K562 (cell line): Measurements from ENCODE around the gene CKLF. TPM values are rescaled to one million over a fixed set of nuclear protein-coding genes. Genes with fewer than 3 reads are reported as not detected.
A peak's percentile ranks its signal among the peaks of the same experiment; 100 is the strongest.

ENCODE experiments used
- ATAC-seq: fragments of 200-7000 bp; cut with Tn5 transposase; 3 replicates; pipeline ENCODE4 v1.9.1; 2020; ENCODE audit warnings: moderate library complexity
- BruUV-seq: library from RNA; stranded (reverse); fragments of 400-500 nt; replicated peaks from 2 replicates; lab custom pipeline; 2021; lab: Mats Ljungman, UMichigan
- CTCF ChIA-PET: fragments of 300-600 bp; formaldehyde crosslinking; extraction: SDS; loops from one replicate; lab custom pipeline; 2021; ENCODE audit warnings: low intra/inter-chr PET ratio; lab: Yijun Ruan, JAX
- POLR2A ChIA-PET: fragments of 300-600, 350-650 bp; sonication (Branson Sonifier 250); formaldehyde crosslinking; extraction: SDS; loops from one replicate; lab custom pipeline; 2021; ENCODE audit warnings: antibody characterized with exemption, inconsistent platforms; lab: Yijun Ruan, JAX
- DNase-seq, 4 experiments: peaks; one replicate each; pipeline versions ENCODE4 v3.0.0 to v3.0.0-alpha.2; 2011 to 2018; ENCODE audit warnings: low spot score in 3 of 4, mixed read lengths in 3 of 4; ENCODE audit errors: extremely low read depth in 1 of 4
- FAIRE-seq: peaks from 2 replicates; lab custom pipeline; 2011; peaks lifted over from hg19 to GRCh38; lab: Jason Lieb, UNC
- H2AFZ ChIP-seq: 2 replicates; pipeline ENCODE4 v1.6.0; 2011; ENCODE audit warnings: low read depth, low read length, control low read depth, inconsistent platforms
- H3K27ac ChIP-seq: fragments of 200-600 bp; 3 replicates; pipeline ENCODE4 v1.8.0; 2011; ENCODE audit warnings: low read depth, mild to moderate bottlenecking, control low read depth, inconsistent platforms, low read length, moderate library complexity, mixed read lengths; ENCODE audit errors: extremely low read depth
- H3K27me3 ChIP-seq, 2 experiments: fragments of 300-600 bp in 1 of 2; 2 replicates in 1 of 2; 3 replicates in 1 of 2; pipeline versions ENCODE4 v1.6.0 to v1.8.0; 2011; ENCODE audit warnings: inconsistent platforms in 2 of 2, low read length in 2 of 2, mild to moderate bottlenecking in 1 of 2, mixed read lengths in 1 of 2, moderate library complexity in 1 of 2; ENCODE audit not compliant: control insufficient read depth in 2 of 2, insufficient read depth in 2 of 2
- H3K36me3 ChIP-seq: fragments of 300-600 bp; 3 replicates; pipeline ENCODE4 v1.8.0; 2011; ENCODE audit warnings: mild to moderate bottlenecking, low read length, inconsistent platforms; ENCODE audit not compliant: control insufficient read depth, insufficient read depth
- H3K4me1 ChIP-seq, 2 experiments: fragments of 200-600 bp in 1 of 2; replicated peaks in 1 of 2; 2 replicates in 1 of 2; 3 replicates in 1 of 2; pipeline versions ENCODE4 v1.5.1 to v1.8.0; 2011; ENCODE audit warnings: inconsistent platforms in 2 of 2, low read length in 2 of 2, mild to moderate bottlenecking in 1 of 2, mixed read lengths in 1 of 2, moderate library complexity in 1 of 2; ENCODE audit not compliant: control insufficient read depth in 2 of 2, insufficient read depth in 2 of 2
- H3K4me2 ChIP-seq: 2 replicates; pipeline ENCODE4 v1.6.1; 2011; ENCODE audit warnings: low read length, control low read depth, inconsistent platforms, mixed read lengths; ENCODE audit not compliant: insufficient read depth
- H3K4me3 ChIP-seq: fragments of 200-600 bp; sonication (generic), shearing (Covaris generic); 2 replicates; pipeline ENCODE4 v1.5.1; 2016; ENCODE audit warnings: control low read depth, inconsistent platforms
- H3K79me2 ChIP-seq: fragments of 200-600 bp; 3 replicates; pipeline ENCODE4 v1.8.0; 2011; ENCODE audit warnings: low read length, inconsistent platforms; ENCODE audit not compliant: control insufficient read depth, insufficient read depth
- H3K9ac ChIP-seq, 2 experiments: 2 replicates each; pipeline versions ENCODE4 v1.6.0 to v1.6.1; 2011; ENCODE audit warnings: low read depth in 2 of 2, low read length in 2 of 2, control low read depth in 1 of 2, inconsistent platforms in 1 of 2, mild to moderate bottlenecking in 1 of 2, mixed read lengths in 1 of 2; ENCODE audit not compliant: insufficient read depth in 1 of 2
- H3K9me1 ChIP-seq: one replicate; pipeline ENCODE4 v1.6.0; 2011; ENCODE audit warnings: inconsistent platforms, mild to moderate bottlenecking, low read length, moderate library complexity; ENCODE audit not compliant: control insufficient read depth, insufficient read depth
- H3K9me3 ChIP-seq: replicated peaks from 2 replicates; pipeline ENCODE4 v1.5.1; 2011; ENCODE audit warnings: low read depth, low read length, inconsistent platforms; ENCODE audit not compliant: control insufficient read depth, insufficient read depth
- H4K20me1 ChIP-seq: replicated peaks from 2 replicates; pipeline ENCODE4 v1.6.1; 2011; ENCODE audit warnings: low read length, inconsistent platforms, mixed read lengths; ENCODE audit not compliant: control insufficient read depth, insufficient read depth
- ATF1 ChIP-seq, 2 experiments: fragments of 450-650 bp in 1 of 2; IDR thresholded peaks; 2 replicates each; pipeline ENCODE4 v1.6.1; 2016; ENCODE audit warnings: missing compliant biosample characterization in 1 of 2, missing genetic modification characterization in 1 of 2
- BCOR ChIP-seq: fragments of 450-650 bp; IDR thresholded peaks from 2 replicates; pipeline ENCODE4 v1.6.1; 2016
- CBFA2T3 ChIP-seq: fragments of 450-650 bp; IDR thresholded peaks from 2 replicates; pipeline ENCODE4 v1.6.1; 2017
- CEBPG ChIP-seq, 3 experiments: fragments of 200-800 bp in 1 of 3; sonication (Bioruptor generic) in 1 of 3; sonication (generic) in 1 of 3; formaldehyde crosslinking in 1 of 3; IDR thresholded peaks in 2 of 3; conservative IDR thresholded peaks in 1 of 3; 2 replicates each; pipeline versions ENCODE4 v1.6.1 to v1.8.0; 2016 to 2022; ENCODE audit warnings: missing compliant biosample characterization in 2 of 3, missing genetic modification characterization in 2 of 3, mild to moderate bottlenecking in 1 of 3, missing genetic modification reagents in 1 of 3
- FOXK1 ChIP-seq: sonication (generic); formaldehyde crosslinking; IDR thresholded peaks from 2 replicates; pipeline ENCODE4 v1.8.0; 2022; ENCODE audit warnings: missing genetic modification reagents, mild to moderate bottlenecking, borderline replicate concordance
- FOXK2 ChIP-seq, 2 experiments: fragments of 450-650 bp; IDR thresholded peaks in 1 of 2; conservative IDR thresholded peaks in 1 of 2; 2 replicates each; pipeline ENCODE4 v1.6.1; 2016; ENCODE audit warnings: low read depth in 2 of 2, mild to moderate bottlenecking in 1 of 2
- GABPB2 ChIP-seq: fragments of 250-450 bp; sonication (Bioruptor Pico); conservative IDR thresholded peaks from 2 replicates; pipeline ENCODE4 v1.5.1; 2021; ENCODE audit warnings: mild to moderate bottlenecking
- HNRNPUL1 ChIP-seq: fragments of 200-400 bp; formaldehyde crosslinking; IDR thresholded peaks from 2 replicates; pipeline ENCODE4 v1.6.1; 2017; ENCODE audit warnings: low read length
- RAD51 ChIP-seq: fragments of 450-650 bp; IDR thresholded peaks from 2 replicates; pipeline ENCODE4 v1.7.1; 2016; ENCODE audit warnings: low read depth, mild to moderate bottlenecking, borderline replicate concordance
- SMARCB1 ChIP-seq: IDR thresholded peaks from 2 replicates; pipeline ENCODE4 v1.6.1; 2011; ENCODE audit warnings: improper control_type of control experiment, low read depth; ENCODE audit not compliant: insufficient read length
- YY1 ChIP-seq, 3 experiments: IDR thresholded peaks; 2 replicates each; pipeline ENCODE4 v1.6.1; 2011; ENCODE audit warnings: low read length in 2 of 3, mild to moderate bottlenecking in 2 of 3, moderate library complexity in 2 of 3, borderline replicate concordance in 1 of 3, control low read depth in 1 of 3, low read depth in 1 of 3; ENCODE audit not compliant: insufficient read depth in 3 of 3, insufficient replicate concordance in 2 of 3, control insufficient read depth in 1 of 3, insufficient read length in 1 of 3; ENCODE audit errors: extremely low read depth in 1 of 3
- ZNF175 ChIP-seq: fragments of 200-800 bp; sonication (Bioruptor generic); IDR thresholded peaks from 2 replicates; pipeline ENCODE4 v1.6.1; 2016; ENCODE audit warnings: low read depth, mild to moderate bottlenecking, missing genetic modification characterization, missing compliant biosample characterization
- ZNF395 ChIP-seq: fragments of 200-800 bp; sonication (Bioruptor generic); IDR thresholded peaks from 2 replicates; pipeline ENCODE4 v1.6.1; 2017; ENCODE audit warnings: missing genetic modification characterization, missing compliant biosample characterization
- ZNF79 ChIP-seq: fragments of 250-450 bp; sonication (Bioruptor Pico); IDR thresholded peaks from 2 replicates; pipeline ENCODE4 v1.4.0; 2020; ENCODE audit warnings: low read depth, mild to moderate bottlenecking, moderate library complexity
- WGBS: fragments of 100-300 bp; shearing (Covaris generic); methylation state at CpG from one replicate; pipeline ENCODE4 v1.1.6; 2016; ENCODE audit warnings: low coverage, mixed read lengths; ENCODE audit not compliant: insufficient coverage; ENCODE audit errors: missing lambda C conversion rate; 5-methylcytosine and 5-hydroxymethylcytosine counted together
- in situ Hi-C: fragments of 300-500 bp; cut with MboI; formaldehyde crosslinking; loops from 4 replicates; pipeline ENCODE4 v1.15.0; 2018; ENCODE audit warnings: inconsistent platforms, mixed read lengths
- intact Hi-C: fragments of 100-400 bp; cut with micrococcal nuclease; formaldehyde crosslinking; loops from 2 replicates; pipeline ENCODE4 v1.14.2; 2022
- polyA plus RNA-seq, 8 experiments: library from polyadenylated mRNA; depleted of rRNA in 4 of 8; stranded (reverse) in 5 of 8; unstranded in 3 of 8; fragments of >200 nt; fragmentation: Nextera tagmentation in 2 of 8; fragmentation: Illumina TruSeq in 1 of 8; extraction: Ambion mirVana in 2 of 8; extraction: Trizol in 1 of 8; gene quantifications; 2 replicates each; pipeline versions ENCODE4 v1.2.1 to v1.2.3, GENCODE V29; 2011 to 2014; ENCODE audit warnings: inconsistent platforms in 1 of 8, missing spikeins in 1 of 8
- total RNA-seq, 7 experiments: library from RNA; depleted of rRNA in 6 of 7; stranded (reverse); fragments of >200 nt in 6 of 7; fragmentation: Illumina TruSeq in 2 of 7; extraction: Trizol in 2 of 7; gene quantifications; 2 replicates each; pipeline versions ENCODE4 v1.2.1 to v1.2.3, GENCODE V29; 2011 to 2021; ENCODE audit warnings: low replicate concordance in 1 of 7
- TF ChIP-seq, protein P1 (sequence below): sonication (generic); formaldehyde crosslinking; IDR thresholded peaks from 2 replicates; pipeline ENCODE4 v1.8.0; 2022; ENCODE audit warnings: mild to moderate bottlenecking, low read depth, missing genetic modification reagents
- TF ChIP-seq, protein P2 (sequence below): sonication (generic); formaldehyde crosslinking; IDR thresholded peaks from 2 replicates; pipeline ENCODE4 v1.9.0; 2022; ENCODE audit warnings: mild to moderate bottlenecking, missing genetic modification reagents

CKLF gene
- total and polyA plus RNA-seq, 9 of the 15 experiments (the other 6 are each of a cell fraction or from before 2014, with no cell fraction given), result 84.8 to 322 (median 118) TPM

DNA sequence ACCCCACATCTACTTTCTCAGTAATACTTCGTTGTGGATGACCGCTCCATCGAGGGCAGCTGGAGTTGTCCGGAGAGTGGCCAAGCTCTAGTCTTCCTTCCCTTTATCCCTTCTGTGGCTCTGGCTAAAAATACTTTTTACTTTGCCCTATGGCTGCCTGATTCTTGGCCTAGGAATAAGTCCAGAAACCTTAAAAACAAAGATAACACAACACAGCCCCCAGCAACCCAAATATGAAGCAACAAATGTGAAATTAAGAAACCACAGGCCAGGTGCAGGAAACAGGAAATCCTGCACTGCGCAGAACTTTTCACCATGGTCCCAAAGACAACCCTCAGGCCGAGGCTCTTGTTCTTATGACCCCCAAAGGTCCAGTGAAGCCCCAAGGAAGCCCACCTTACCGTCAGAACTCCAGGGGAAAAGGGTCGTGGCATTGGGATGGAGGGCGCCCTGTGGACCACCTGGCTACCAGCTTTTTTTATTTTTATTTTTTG is 28.5 kb upstream of the CKLF start:
- Histone ChIP-seq H3K4me3 (no peak overlapping the region), H3K27ac (no peak overlapping the region), H3K4me1 (peaks cover 15 to 39% of the 10 kb centered on the region in 2 experiments; a peak in 4 of 5 replicates), H2AFZ (no peak overlapping the region), H3K27me3 (no peaks in the 10 kb centered on the region), H3K4me2 (no peak overlapping the region), H3K9me3 (no peaks in the 10 kb centered on the region), H3K9me1 (no peaks in the 10 kb centered on the region), H3K79me2 (no peaks in the 10 kb centered on the region), H3K9ac (peak overlapping the region in 1 of 2 experiments; percentile 31; a peak in 1 of 4 replicates), H3K36me3 (peaks cover 4% of the 10 kb centered on the region; the same call in 1 of the 3 replicates), H4K20me1 (no peaks in the 10 kb centered on the region)
- ChIA-PET POLR2A (interaction anchor here (1.0 to 1.2 kb wide), 2 partner anchors 12 to 14 kb away, joined by 3 to 5 read pairs; no protein-coding TSS in a partner anchor), CTCF (no interaction called here)
- FAIRE-seq (no peak), DNase-seq (no peak), ATAC-seq (no peak)
- intact Hi-C loops, result no loop called here
- 81% methylated on average over 9 of the region's 9 CpGs for WGBS
- in situ Hi-C loops, result no loop called here
- no TSS peak for BruUV-seq
- TF ChIP-seq FOXK2 (conservative IDR thresholded peaks at IDR 0.05 in 1 of 2, IDR thresholded peaks at IDR 0.05 in 1 of 2; ENCODE audit: low read depth in 2 of 2), result no peak
- TF ChIP-seq RAD51, result no peak
- TF ChIP-seq FOXK1, result 0 out of 2 replicates have a peak, but pooled peaks have one; percentile 18
- no peak for TF ChIP-seq BCOR
- TF ChIP-seq HNRNPUL1, result no peak
- TF ChIP-seq ZNF175 (CRISPR knock-in tag), result 0 out of 2 replicates have a peak, but pooled peaks have one; percentile 35
- TF ChIP-seq CEBPG (CRISPR knock-in tag; IDR thresholded peaks at IDR 0.05), result peak; percentile 34; the same call in 1 of the 2 replicates
- TF ChIP-seq CEBPG (tag; conservative IDR thresholded peaks at IDR 0.05 in 1 of 2, IDR thresholded peaks at IDR 0.05 in 1 of 2), result peak; percentile 78 to 81
- TF ChIP-seq CBFA2T3, result no peak
- TF ChIP-seq YY1 (IDR thresholded peaks at IDR 0.05; ENCODE audit: borderline replicate concordance in 1 of 3, control insufficient read depth in 1 of 3, extremely low read depth in 1 of 3, insufficient read depth in 3 of 3, insufficient read length in 1 of 3, insufficient replicate concordance in 2 of 3, low read depth in 1 of 3, low read length in 2 of 3), result no peak
- TF ChIP-seq SMARCB1, result no peak
- TF ChIP-seq, protein P1, sequence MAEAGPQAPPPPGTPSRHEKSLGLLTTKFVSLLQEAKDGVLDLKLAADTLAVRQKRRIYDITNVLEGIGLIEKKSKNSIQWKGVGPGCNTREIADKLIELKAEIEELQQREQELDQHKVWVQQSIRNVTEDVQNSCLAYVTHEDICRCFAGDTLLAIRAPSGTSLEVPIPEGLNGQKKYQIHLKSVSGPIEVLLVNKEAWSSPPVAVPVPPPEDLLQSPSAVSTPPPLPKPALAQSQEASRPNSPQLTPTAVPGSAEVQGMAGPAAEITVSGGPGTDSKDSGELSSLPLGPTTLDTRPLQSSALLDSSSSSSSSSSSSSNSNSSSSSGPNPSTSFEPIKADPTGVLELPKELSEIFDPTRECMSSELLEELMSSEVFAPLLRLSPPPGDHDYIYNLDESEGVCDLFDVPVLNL (CRISPR knock-in tag), result no peak
- TF ChIP-seq ZNF395 (CRISPR knock-in tag), result no peak
- TF ChIP-seq ATF1 (CRISPR knock-in tag; IDR thresholded peaks at IDR 0.05), result no peak
- TF ChIP-seq ATF1 (tag; IDR thresholded peaks at IDR 0.05), result no peak
- no peak for TF ChIP-seq GABPB2 (CRISPR knock-in tag)
- TF ChIP-seq, protein P2, sequence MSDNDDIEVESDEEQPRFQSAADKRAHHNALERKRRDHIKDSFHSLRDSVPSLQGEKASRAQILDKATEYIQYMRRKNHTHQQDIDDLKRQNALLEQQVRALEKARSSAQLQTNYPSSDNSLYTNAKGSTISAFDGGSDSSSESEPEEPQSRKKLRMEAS, result no peak
- no peak for TF ChIP-seq ZNF79
